H9 (cell line): Measurements from ENCODE around the gene SPATA25. TPM values are rescaled to one million over a fixed set of nuclear protein-coding genes. Genes with fewer than 3 reads are reported as not detected.

Experiments used
- DNase-seq: peaks from one replicate; pipeline ENCODE4 v3.0.0-alpha.2; 2017
- H2AFZ ChIP-seq: one replicate; pipeline ENCODE4 v1.6.1; 2013; ENCODE audit warnings: mild to moderate bottlenecking, low read length, control low read depth, moderate library complexity
- H2AK5ac ChIP-seq: 2 replicates; pipeline ENCODE4 v1.6.1; 2013; ENCODE audit warnings: low read length, control low read depth, mixed read lengths; ENCODE audit not compliant: insufficient read length
- H2BK120ac ChIP-seq: one replicate; pipeline ENCODE4 v1.6.1; 2013; ENCODE audit warnings: low read depth, mild to moderate bottlenecking, low read length, control low read depth, inconsistent platforms; ENCODE audit not compliant: poor library complexity, severe bottlenecking
- H2BK12ac ChIP-seq: 2 replicates; pipeline ENCODE4 v1.6.1; 2013; ENCODE audit warnings: low read length, control low read depth, mixed read lengths, low read depth; ENCODE audit not compliant: insufficient read length
- H2BK15ac ChIP-seq: 2 replicates; pipeline ENCODE4 v1.6.1; 2013; ENCODE audit warnings: low read depth, low read length, control low read depth
- H2BK20ac ChIP-seq: one replicate; pipeline ENCODE4 v1.6.1; 2013; ENCODE audit warnings: low read depth, mild to moderate bottlenecking, low read length, control low read depth, inconsistent platforms; ENCODE audit not compliant: poor library complexity, severe bottlenecking
- H2BK5ac ChIP-seq: 2 replicates; pipeline ENCODE4 v1.6.1; 2013; ENCODE audit warnings: low read length, control low read depth, mixed read lengths; ENCODE audit not compliant: insufficient read length
- H3K14ac ChIP-seq: 2 replicates; pipeline ENCODE4 v1.6.1; 2013; ENCODE audit warnings: low read length, control low read depth; ENCODE audit not compliant: insufficient read depth
- H3K18ac ChIP-seq: 2 replicates; pipeline ENCODE4 v1.6.1; 2013; ENCODE audit warnings: low read depth, mild to moderate bottlenecking, mixed read lengths, low read length, control low read depth; ENCODE audit not compliant: insufficient read length
- H3K23ac ChIP-seq: 2 replicates; pipeline ENCODE4 v1.6.1; 2013; ENCODE audit warnings: low read length, control low read depth, mixed read lengths, low read depth; ENCODE audit not compliant: insufficient read length
- H3K23me2 ChIP-seq: 2 replicates; pipeline ENCODE4 v1.6.1; 2013; ENCODE audit warnings: low read depth, mild to moderate bottlenecking, mixed read lengths, low read length, control low read depth; ENCODE audit not compliant: insufficient read length, poor library complexity, severe bottlenecking
- H3K27ac ChIP-seq: 2 replicates; pipeline ENCODE4 v1.5.1; 2013; ENCODE audit warnings: low read length, control low read depth, mixed read lengths, low read depth; ENCODE audit not compliant: insufficient read length
- H3K27me3 ChIP-seq: 2 replicates; pipeline ENCODE4 v1.6.1; 2013; ENCODE audit warnings: low read length, control low read depth, inconsistent platforms; ENCODE audit not compliant: insufficient read depth
- H3K4ac ChIP-seq: 2 replicates; pipeline ENCODE4 v1.6.1; 2013; ENCODE audit warnings: low read depth, mild to moderate bottlenecking, control low read depth, inconsistent platforms, low read length, moderate library complexity
- H3K4me1 ChIP-seq: 2 replicates; pipeline ENCODE4 v1.6.1; 2013; ENCODE audit warnings: low read length, control low read depth, inconsistent platforms; ENCODE audit not compliant: insufficient read depth
- H3K4me2 ChIP-seq: 2 replicates; pipeline ENCODE4 v1.6.1; 2013; ENCODE audit warnings: low read length, control low read depth, mixed read lengths; ENCODE audit not compliant: insufficient read length, insufficient read depth
- H3K56ac ChIP-seq: 2 replicates; pipeline ENCODE4 v1.6.1; 2013; ENCODE audit warnings: low read depth, mild to moderate bottlenecking, mixed read lengths, low read length, control low read depth; ENCODE audit not compliant: insufficient read length
- H3K79me1 ChIP-seq: 2 replicates; pipeline ENCODE4 v1.6.1; 2013; ENCODE audit warnings: low read depth, mild to moderate bottlenecking, moderate library complexity, low read length, control low read depth, inconsistent platforms; ENCODE audit not compliant: insufficient read depth, poor library complexity, severe bottlenecking
- H3K79me2 ChIP-seq: 2 replicates; pipeline ENCODE4 v1.6.1; 2013; ENCODE audit warnings: low read length, control low read depth, inconsistent platforms; ENCODE audit not compliant: insufficient read depth
- H3K9ac ChIP-seq: 2 replicates; pipeline ENCODE4 v1.6.1; 2013; ENCODE audit warnings: low read length, control low read depth, mixed read lengths; ENCODE audit not compliant: insufficient read length; ENCODE audit errors: extremely low read depth
- H3K9me3 ChIP-seq: one replicate; pipeline ENCODE4 v1.6.1; 2013; ENCODE audit warnings: low read depth, low read length, inconsistent platforms; ENCODE audit not compliant: control insufficient read depth
- H3T11ph ChIP-seq: one replicate; pipeline ENCODE4 v1.6.1; 2013; ENCODE audit warnings: mild to moderate bottlenecking, low read length, control low read depth, inconsistent platforms
- H4K20me1 ChIP-seq: one replicate; pipeline ENCODE4 v1.6.1; 2013; ENCODE audit not compliant: control insufficient read depth, insufficient read length, insufficient read depth
- H4K5ac ChIP-seq: 2 replicates; pipeline ENCODE4 v1.6.1; 2013; ENCODE audit warnings: low read depth, mild to moderate bottlenecking, mixed read lengths, low read length, control low read depth; ENCODE audit not compliant: insufficient read length
- H4K8ac ChIP-seq: replicated peaks from 2 replicates; pipeline ENCODE4 v1.6.1; 2013; ENCODE audit warnings: low read length, control low read depth, mixed read lengths, low read depth; ENCODE audit not compliant: insufficient read length
- H4K91ac ChIP-seq: 2 replicates; pipeline ENCODE4 v1.6.1; 2013; ENCODE audit warnings: low read depth, mild to moderate bottlenecking, moderate library complexity, mixed read lengths, low read length, control low read depth; ENCODE audit not compliant: insufficient read length
- H3K27ac Mint-ChIP-seq, 3 experiments: 2 replicates in 2 of 3; 3 replicates in 1 of 3; pipeline ENCODE4 v1.8.0; 2020 to 2021; ENCODE audit warnings: mixed read lengths in 3 of 3, mild to moderate bottlenecking in 1 of 3, moderate library complexity in 1 of 3
- H3K27me3 Mint-ChIP-seq: 2 replicates; pipeline ENCODE4 v1.8.0; 2021; ENCODE audit warnings: low read depth, mild to moderate bottlenecking, moderate library complexity, mixed read lengths
- H3K36me3 Mint-ChIP-seq, 3 experiments: 2 replicates in 2 of 3; 3 replicates in 1 of 3; pipeline ENCODE4 v1.8.0; 2020 to 2021; ENCODE audit warnings: low read depth in 3 of 3, mixed read lengths in 3 of 3; ENCODE audit not compliant: insufficient read depth in 1 of 3
- H3K4me1 Mint-ChIP-seq, 2 experiments: 2 replicates each; pipeline ENCODE4 v1.8.0; 2020; ENCODE audit warnings: mixed read lengths in 2 of 2
- H3K4me3 Mint-ChIP-seq, 2 experiments: 2 replicates in 1 of 2; 3 replicates in 1 of 2; pipeline ENCODE4 v1.8.0; 2020 to 2021; ENCODE audit warnings: mild to moderate bottlenecking in 2 of 2, mixed read lengths in 2 of 2, moderate library complexity in 1 of 2
- H3K9me3 Mint-ChIP-seq, 2 experiments: 2 replicates in 1 of 2; 3 replicates in 1 of 2; pipeline ENCODE4 v1.8.0; 2020; ENCODE audit warnings: mild to moderate bottlenecking in 2 of 2, mixed read lengths in 2 of 2, moderate library complexity in 1 of 2
- CTCF ChIP-seq: fragments of 200-600 bp; sonication (generic); conservative IDR thresholded peaks from 3 replicates; pipeline ENCODE4 v1.8.0; 2021; ENCODE audit warnings: antibody characterized with exemption, mild to moderate bottlenecking
- WGBS: extraction: QIAGEN DNeasy Blood & Tissue Kit; methylation state at CpG from one replicate; pipeline ENCODE4 v1.1.7; 2013; ENCODE audit warnings: missing lambda C conversion rate, low lambda C conversion rate, mixed read lengths; ENCODE audit not compliant: insufficient read length; ENCODE audit errors: extremely low coverage; 5-methylcytosine and 5-hydroxymethylcytosine counted together
- total RNA-seq: library from RNA; stranded (reverse); gene quantifications from 2 replicates; pipeline ENCODE4 v1.2.1, GENCODE V29; 2021

The SPATA25 gene
- total RNA-seq, 1 experiment from 2014 or later = 2.4 TPM

GRCh38 chr20:45886590-45887345 lies 654 bp downstream of the SPATA25 start:
- Histone ChIP-seq H2BK15ac (no peak overlapping the region), H4K20me1 (no peaks in the 10 kb centered on the region), H3K4ac (no peak overlapping the region), H2BK12ac (no peak overlapping the region), H4K8ac (no peak overlapping the region), H4K5ac (no peak overlapping the region), H3K79me1 (no peaks in the 10 kb centered on the region), H2AFZ (no peak overlapping the region), H2AK5ac (no peak overlapping the region), H3K23me2 (peaks cover 12% of the 10 kb centered on the region), H3K4me2 (no peak overlapping the region), H3T11ph (no peak overlapping the region), H2BK5ac (no peak overlapping the region), H3K9ac (no peak overlapping the region), H3K56ac (no peak overlapping the region), H2BK120ac (no peak overlapping the region), H3K14ac (no peak overlapping the region), H4K91ac (no peak overlapping the region), H3K9me3 (no peaks in the 10 kb centered on the region), H3K79me2 (no peaks in the 10 kb centered on the region), H3K4me1 (no peaks in the 10 kb centered on the region), H3K27me3 (no peaks in the 10 kb centered on the region), H3K18ac (no peak overlapping the region), H2BK20ac (no peak overlapping the region), H3K23ac (no peak overlapping the region), H3K27ac (no peak overlapping the region)
- TF ChIP-seq CTCF = no peak
- no peak overlapping the region for H3K4me3 Mint-ChIP-seq
- peaks cover 19 to 35% (median 24%) of the 10 kb centered on the region in 3 experiments for H3K36me3 Mint-ChIP-seq
- no peaks in the 10 kb centered on the region for H3K27me3 Mint-ChIP-seq
- peak overlapping the region in 1 of 3 experiments; percentile 16; a peak in 1 of 7 replicates for H3K27ac Mint-ChIP-seq
- WGBS = no CpG with 5 or more reads among the region's 19 CpGs
- DNase-seq = no peak
- no peaks in the 10 kb centered on the region; a peak in 1 of 5 replicates for H3K9me3 Mint-ChIP-seq
- H3K4me1 Mint-ChIP-seq = peaks cover 0 to 12% of the 10 kb centered on the region in 2 experiments; a peak in 3 of 4 replicates
